ENCODE measurements around the gene AKT1S1.

Gene AKT1S1

GRCh38 chr19:49866933-49867782, 10.0 kb downstream of the AKT1S1 start, which contains the start of gene PNKP (continued):
- TF ChIP-seq ZNF501 (tag by site-specific recombination; IDR thresholded peaks at IDR 0.05) (peak; percentile 78; the same call in 1 of the 2 replicates), ZNF777 (tag by site-specific recombination; IDR thresholded peaks at IDR 0.05; ENCODE audit: borderline replicate concordance) (peak; percentile 95), ZNF571 (tag by site-specific recombination; IDR thresholded peaks at IDR 0.05) (no peak), ZNF610 (tag by site-specific recombination; IDR thresholded peaks at IDR 0.05; ENCODE audit: borderline replicate concordance) (peak; percentile 60), ZNF768 (tag by site-specific recombination; IDR thresholded peaks at IDR 0.05) (no peak), ZNF274 (IDR thresholded peaks at IDR 0.05; ENCODE audit: low read length) (no peak), ZNF274 (tag by site-specific recombination; IDR thresholded peaks at IDR 0.05; ENCODE audit: borderline replicate concordance) (no peak), GFI1B (tag by site-specific recombination; IDR thresholded peaks at IDR 0.05) (no peak), ZNF398 (tag by site-specific recombination; IDR thresholded peaks at IDR 0.05) (no peak), PRDM4 (tag by site-specific recombination; IDR thresholded peaks at IDR 0.05) (no peak), ZNF426 (tag by site-specific recombination; IDR thresholded peaks at IDR 0.05) (no peak), GLI2 (tag by site-specific recombination; IDR thresholded peaks at IDR 0.05; ENCODE audit: borderline replicate concordance, low read depth) (no peak), KLF10 (tag by site-specific recombination; IDR thresholded peaks at IDR 0.05) (peak; percentile 88), CTCF (tag by site-specific recombination; IDR thresholded peaks at IDR 0.05) (peak; percentile 49; the same call in 1 of the 2 replicates), ZNF776 (tag by site-specific recombination; IDR thresholded peaks at IDR 0.05; ENCODE audit: borderline replicate concordance) (no peak), ZBTB6 (tag by site-specific recombination; IDR thresholded peaks at IDR 0.05) (peak; percentile 97), ZBTB44 (tag by site-specific recombination; IDR thresholded peaks at IDR 0.05) (peak; percentile 65; the same call in 1 of the 2 replicates), ZNF335 (tag by site-specific recombination; conservative IDR thresholded peaks at IDR 0.05) (peak; percentile 90), ZNF449 (tag by site-specific recombination; IDR thresholded peaks at IDR 0.05) (no peak), ZNF514 (tag by site-specific recombination; IDR thresholded peaks at IDR 0.05) (no peak), KLF1 (tag by site-specific recombination; IDR thresholded peaks at IDR 0.05) (peak; percentile 88), KLF8 (tag by site-specific recombination; IDR thresholded peaks at IDR 0.05) (peak; percentile 94), SETDB1 (IDR thresholded peaks at IDR 0.05; ENCODE audit: insufficient read length, low read length) (no peak), ATF2 (tag by site-specific recombination; IDR thresholded peaks at IDR 0.05; ENCODE audit: low read depth) (no peak), ZNF366 (tag by site-specific recombination; conservative IDR thresholded peaks at IDR 0.05) (peak; percentile 81)
